Effector CD4-positive, alpha-beta T cell (primary cell): ENCODE data around the gene FRZB.

Experiments used
- DNase-seq: peaks from one replicate; pipeline ENCODE4 v3.0.0-alpha.2; 2020

Gene FRZB

DNA sequence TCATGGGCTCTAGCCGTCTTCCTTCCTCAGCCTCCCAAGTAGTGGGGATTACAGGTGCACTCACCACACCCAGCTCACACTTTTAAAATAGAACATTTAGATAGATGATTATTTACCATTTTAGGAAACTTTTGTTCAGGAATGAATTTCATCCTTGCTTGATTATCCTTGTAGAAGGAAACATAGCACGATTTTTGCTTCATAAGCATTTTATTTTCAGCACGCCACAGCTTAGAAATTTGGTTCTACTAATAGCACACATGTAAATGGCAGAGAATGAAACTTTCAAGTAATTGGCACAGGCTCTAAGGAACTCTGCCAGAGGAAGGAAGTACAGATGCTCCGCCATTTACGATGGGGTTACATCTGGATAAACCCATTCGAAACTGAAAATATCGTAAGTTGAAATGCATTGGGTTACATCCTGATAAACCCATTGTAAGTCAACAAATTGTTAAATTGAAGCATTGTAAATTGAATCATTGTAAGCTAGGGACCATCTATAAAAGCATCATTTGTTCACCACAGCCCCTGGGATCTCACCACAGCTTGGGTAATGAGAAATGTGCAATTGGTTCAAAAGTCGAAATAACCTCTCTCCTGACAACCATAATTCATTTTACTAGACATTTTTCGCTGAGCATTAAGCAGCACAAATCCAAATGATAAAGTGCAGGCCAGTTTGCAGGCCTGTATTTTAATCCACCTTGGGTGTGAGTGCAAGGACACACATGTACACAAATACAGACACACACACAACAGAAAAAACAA lies 33.2 kb downstream of the FRZB start:
- DNase-seq = no peak

DNA sequence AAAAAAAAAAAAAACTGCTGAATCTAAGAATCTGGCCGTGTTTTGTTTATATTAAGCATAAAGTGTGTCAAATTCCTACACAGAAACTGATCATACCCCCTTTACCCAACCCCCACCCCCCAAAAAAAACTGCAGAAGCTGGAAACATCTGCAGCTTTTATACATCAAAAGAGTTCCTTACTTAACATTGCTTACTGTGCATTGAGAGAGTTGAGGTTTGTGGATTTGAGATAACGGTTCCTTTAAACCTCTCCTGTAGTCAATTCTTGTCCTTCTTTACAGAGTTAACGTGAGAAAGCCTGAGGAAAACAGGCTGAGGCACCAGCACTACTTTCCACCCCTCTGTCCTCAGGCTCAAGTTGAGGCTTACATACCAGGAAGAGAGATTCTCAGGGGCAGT lies 34.5 kb downstream of the FRZB start:
- DNase-seq = no peak

DNA sequence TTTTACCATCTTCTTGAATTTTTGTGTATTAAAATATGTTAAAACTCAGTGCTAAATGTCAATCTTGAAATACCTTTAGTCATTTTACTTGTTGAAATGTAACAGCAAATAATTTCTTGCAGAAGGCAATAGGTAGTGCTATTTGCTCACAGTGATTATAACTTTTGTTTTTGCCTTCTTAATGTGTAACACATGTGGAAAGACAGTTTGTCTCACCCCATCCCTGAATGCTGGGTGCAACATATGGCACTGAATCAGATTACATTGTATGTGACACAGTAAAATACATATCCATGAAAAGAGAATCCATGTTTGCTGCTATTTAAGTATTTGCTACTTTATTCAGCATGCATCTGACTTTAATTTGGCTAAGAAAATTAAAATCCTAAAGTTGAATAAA lies 35.3 kb downstream of the FRZB start:
- DNase-seq = no peak

DNA sequence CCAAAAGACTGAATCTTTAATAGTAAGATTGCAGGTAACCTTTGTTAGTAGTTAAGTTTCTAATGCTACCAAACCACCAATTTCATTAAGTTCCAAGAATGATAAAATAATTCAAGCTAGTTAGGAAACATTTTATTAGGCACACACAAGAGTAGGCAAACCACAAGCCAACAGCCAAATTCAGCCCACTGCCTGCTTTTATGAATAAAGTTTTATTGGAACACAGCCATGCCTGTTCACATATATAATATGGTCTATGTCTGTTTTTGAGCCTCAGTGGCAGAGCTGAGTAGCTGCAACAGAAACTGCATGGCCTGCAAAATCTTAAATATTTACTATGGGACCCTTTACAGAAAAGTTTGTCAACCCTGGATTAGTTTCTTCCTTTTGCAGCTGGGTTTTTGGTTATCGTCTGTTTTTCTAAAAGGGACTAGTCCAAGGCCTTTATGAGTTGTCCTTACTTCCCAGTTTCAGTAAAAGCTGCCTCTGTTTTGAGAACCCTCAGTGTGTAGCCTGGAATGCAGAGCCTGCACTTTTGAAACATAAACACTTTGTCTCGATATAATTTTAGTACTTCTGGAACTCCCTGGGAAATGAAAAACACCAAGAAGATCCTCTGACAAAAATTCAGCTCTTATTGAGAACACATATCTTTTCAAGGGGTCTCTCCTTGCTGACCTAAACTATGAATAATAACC lies 39.1 kb downstream of the FRZB start:
- no peak for DNase-seq

- no peak for DNase-seq
Observed at GRCh38 chr2:182826496-182826895, 39.9 kb downstream of the FRZB start.

GRCh38 chr2:182826064-182826463 lies 40.4 kb downstream of the FRZB start:
- DNase-seq = no peak

DNA sequence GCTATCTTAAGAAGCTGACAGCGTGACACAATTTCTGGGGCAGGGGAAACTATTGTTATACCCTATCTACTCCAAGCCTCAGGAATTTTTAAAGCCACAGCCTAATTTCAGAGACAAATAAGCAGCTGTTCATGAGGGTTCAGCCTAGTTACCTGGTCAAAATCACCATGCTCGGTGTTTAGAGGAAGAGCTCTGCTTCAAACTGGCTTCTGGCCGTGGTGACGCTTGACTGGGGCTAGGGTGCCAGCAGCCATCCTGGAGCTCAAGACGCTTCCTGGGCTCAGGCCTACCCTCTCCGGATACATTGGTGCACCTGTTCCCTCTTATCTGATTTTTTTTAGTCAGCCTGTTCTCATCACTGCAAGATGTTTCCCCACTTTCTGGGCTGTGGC lies 41.7 kb downstream of the FRZB start:
- DNase-seq = no peak

DNA sequence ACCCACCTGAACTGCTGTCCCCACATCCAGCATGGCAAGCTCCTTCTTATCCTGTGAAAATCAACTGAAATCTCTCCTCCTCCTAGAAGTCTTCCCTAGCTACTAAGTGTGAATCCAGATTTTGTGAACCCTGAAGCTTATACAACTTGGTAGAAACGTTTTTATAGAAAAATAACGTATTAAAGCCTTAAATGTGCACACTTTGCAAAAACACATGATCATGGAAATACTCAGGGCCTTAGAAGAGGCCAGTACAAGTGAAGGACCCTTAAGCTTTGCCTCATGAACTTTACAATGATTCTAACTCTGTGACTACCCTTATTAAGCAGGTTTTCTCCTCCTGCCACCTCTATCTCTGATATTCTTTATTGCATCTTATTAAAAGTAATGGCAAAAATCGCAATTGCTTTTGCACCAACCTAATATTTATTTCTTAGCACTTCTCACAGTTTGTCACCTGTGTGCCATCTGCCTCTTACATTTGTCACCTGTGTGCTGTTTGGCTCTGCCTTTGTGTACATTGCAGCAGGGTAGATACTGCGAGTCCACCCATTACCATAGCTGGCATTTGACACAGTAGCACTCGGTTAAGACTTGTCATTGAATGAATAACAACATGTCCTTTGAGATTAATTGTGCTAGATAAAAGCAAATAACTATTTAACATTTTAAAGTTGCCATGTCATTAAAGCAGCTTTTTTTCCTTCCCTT lies 42.2 kb downstream of the FRZB start:
- no peak for DNase-seq

DNA sequence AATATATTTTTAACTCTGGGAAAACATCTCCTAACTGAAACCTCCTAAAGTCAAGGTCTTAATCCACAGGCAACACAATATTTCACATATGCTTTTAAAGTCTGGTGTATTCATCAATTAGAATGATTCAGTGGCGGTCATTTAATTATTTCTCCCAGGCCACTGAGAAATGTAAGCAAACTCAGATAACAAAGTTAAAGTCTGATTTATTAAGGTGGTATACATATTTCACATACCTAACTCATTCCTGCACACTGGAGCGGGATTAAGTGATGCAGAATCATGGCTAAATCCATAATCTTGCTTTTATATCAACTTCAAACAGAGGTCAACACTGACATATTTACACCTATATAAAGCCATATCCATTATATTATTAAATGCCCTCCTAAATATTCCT lies 43.7 kb downstream of the FRZB start:
- DNase-seq = no peak

DNA sequence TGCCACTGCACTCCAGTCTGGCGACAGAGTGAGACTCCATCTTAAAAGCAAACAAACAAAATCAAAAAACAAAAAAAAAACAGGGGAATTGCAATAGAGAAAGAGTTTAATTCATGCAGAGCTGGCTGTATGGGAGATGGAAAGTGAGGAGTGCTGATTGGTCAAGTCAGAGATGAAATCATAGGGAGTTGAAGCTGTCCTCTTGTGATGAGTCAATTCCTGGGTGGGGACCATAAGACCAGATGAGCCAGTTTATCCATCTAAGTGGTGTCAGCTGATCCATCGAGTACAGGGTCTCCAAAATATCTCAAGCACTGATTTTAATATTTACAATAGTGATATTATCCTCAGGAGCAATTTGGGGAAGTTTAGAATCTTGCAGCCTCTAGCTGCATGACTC lies 45.3 kb downstream of the FRZB start:
- no peak for DNase-seq

DNA sequence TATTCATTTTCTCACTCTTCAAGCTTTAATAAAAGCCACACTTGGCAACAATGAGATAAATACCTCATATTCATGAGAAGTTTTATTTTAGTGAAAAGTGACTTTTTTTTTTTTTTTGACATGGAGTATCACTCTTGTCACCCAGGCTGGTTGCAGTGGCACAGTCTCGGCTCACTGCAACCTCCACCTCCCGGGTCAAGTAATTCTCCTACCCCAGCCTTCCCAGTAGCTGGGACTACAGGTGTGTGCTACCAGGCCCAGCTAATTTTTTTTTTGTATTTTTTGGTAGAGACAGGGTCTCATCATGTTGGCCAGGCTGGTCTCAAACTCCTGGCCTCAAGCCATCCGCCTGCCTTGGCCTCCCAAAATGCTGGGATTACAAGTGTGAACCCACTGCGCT lies 47.0 kb downstream of the FRZB start:
- DNase-seq = no peak

DNA sequence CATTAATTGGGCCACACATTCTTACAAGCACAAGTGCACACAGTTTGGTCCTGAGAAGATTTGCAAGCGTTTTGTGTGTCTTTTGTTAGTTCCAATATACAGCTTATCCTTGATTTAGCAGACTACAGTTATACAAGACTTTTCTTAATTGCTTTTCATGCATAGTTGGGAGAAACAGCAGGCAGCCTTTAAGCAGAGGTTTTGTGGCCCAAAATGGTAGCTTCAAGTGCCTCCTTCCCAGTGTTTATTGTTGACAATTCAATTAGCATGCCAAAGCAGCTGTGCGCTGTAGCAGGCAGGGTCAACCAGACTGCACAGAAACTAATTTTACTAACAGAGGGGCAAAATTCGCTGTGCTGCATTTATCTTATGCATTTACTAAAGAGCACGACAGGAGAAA lies 47.5 kb downstream of the FRZB start:
- DNase-seq = no peak

GRCh38 chr2:182818501-182818900 lies 47.9 kb downstream of the FRZB start:
- no peak for DNase-seq

DNA sequence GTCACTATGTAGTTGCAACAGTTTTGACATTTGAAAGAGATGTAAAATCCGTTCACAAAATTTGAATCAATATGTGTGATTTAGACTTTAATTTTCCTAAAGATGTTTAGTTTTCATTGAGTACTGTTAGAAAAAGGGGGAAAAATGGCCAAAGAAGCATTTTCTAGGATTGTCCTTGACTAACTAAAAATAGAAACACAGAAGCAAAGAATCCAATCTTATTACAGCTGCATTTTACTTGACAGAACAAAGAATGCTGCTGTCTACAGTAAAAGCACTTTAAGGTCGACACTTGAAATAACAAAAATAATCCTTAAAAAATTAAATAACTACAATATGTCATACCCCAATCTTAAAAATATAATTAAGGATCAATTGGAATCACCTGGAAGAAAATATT lies 48.9 kb downstream of the FRZB start:
- DNase-seq = no peak

GRCh38 chr2:182816866-182817265 lies 49.6 kb downstream of the FRZB start:
- no peak for DNase-seq

- DNase-seq = no peak
Observed at GRCh38 chr2:182814804-182815203, 51.6 kb downstream of the FRZB start.

DNA sequence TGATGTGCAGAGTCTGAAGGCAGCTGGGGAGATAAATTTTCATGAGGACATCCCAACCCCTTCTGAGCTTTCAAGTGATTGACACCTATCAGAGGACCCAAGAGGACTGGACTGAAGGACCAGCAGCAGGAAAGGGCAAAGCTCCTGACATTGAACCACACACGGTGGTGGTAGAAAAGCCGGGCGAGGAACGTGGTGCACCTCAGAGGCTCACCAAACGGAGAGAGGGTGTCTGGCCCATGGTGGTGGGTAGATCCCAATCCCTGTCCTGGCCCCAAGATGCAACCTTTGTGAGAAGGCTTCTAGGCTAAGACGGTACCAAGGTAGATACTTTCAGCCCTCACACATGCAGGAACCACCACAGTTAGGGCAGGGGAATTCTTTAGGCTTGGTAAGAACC lies 52.1 kb downstream of the FRZB start:
- no peak for DNase-seq

DNA sequence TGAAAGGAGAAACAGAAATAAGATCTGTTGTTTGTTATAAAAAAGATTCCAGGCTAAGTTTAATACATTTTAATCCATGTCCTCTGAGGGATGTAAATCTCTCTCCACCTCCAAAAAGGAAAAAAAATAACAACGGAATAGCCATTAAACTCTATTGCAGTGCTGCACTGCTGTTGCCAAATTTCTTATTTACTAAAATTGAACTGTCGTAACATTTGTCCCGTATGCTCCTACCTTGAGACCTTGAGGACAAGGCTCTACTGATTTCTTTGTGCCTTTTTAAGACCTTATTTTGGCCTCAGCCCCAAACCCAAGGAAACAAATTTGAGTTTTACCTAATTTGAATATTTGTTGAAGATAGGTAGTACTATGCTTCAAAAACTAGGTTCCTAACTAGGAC lies 56.4 kb downstream of the FRZB start:
- no peak for DNase-seq

GRCh38 chr2:182807319-182807718 lies 59.1 kb downstream of the FRZB start:
- no peak for DNase-seq

DNA sequence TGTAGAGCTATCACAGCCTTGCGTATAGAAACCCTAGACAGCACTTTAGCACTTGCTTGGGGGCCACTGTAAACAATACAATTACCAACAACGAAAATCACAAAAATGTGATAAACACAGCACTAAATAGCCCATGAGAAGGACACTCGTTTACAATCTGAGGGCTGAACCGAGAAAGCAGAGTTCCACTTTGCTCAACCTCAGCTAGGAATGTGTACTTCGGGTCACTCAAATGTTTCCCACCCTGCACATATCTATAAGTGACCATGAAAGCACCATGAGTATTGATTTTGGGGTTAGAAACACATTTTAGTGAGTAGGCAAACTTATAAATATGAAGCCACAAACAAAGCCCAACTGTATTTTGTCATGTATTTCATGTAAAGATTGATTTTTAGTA lies 62.3 kb downstream of the FRZB start:
- DNase-seq = no peak

DNA sequence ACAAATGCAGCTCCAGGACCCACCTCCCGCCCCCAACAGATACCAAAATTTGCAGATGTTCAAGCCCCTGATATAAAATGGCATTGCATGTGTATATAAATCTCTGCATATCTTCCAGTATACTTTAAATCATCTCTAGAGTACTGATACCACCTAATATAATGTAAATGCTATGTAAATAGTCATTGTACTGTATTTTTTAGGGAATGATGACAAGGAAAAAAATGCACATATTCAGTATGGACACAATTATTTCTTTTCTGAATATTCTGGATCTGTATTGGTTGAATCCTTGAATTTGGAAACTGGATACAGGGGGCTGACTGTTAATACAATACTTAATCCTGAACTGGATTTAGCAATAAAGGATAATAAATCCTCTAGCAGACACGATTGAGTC lies 67.7 kb downstream of the FRZB start:
- no peak for DNase-seq

DNA sequence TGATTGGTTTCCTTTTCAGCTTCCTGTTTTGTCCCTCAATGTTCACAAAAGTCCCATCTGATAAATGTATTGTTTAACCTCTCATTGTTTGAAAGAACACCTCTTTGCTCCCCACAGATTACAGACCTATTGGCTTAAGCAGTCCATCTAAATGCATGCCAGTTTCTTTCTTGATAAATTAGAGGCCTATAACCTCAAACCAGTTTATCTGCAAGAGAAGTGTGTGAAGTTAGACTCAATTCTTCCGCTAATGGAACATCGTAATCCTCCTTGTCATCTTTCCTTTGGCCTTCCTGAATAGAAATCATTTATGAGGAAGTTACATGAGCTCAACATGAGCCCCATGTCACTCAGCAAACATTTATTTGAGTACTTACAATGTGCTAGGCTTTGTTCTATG lies 74.0 kb downstream of the FRZB start:
- DNase-seq = no peak

DNA sequence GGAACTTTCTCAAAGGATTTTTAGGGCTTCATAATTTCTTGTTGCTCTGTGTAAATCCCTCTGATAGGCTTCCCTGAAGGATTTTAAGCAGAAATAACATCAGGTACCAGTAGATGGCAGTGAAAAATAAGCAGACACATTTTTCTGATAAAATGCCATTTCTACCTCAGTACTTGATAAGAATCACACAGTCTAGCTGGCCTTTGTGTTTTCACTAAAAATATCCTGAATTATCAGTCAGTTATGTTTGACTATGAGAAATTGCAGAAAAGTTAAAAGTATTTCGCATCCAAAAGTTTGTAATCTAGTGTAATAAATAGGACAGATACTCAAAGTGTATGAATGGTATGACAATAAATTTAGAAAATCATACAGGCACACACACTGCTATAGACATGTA lies 81.7 kb downstream of the FRZB start:
- DNase-seq = no peak

GRCh38 chr2:182784058-182784706 lies 82.3 kb downstream of the FRZB start:
- DNase-seq = no peak
